Activated naive CD8-positive, alpha-beta T cell treated with anti-CD3 and anti-CD28 coated beads, Interleukin-2, amount 50 U/mL, for 16 hours (primary cell): ENCODE data around the gene ARMC2.
"Not testable (repeated sequence)": the region's sequence is repeated elsewhere in the genome, so short reads cannot be mapped to it uniquely, and the experiment has no call there.

Experiments used
- DNase-seq: peaks from one replicate; pipeline ENCODE4 v3.0.0-alpha.2; 2020; ENCODE audit warnings: low read depth, low spot score

ARMC2 gene

DNA sequence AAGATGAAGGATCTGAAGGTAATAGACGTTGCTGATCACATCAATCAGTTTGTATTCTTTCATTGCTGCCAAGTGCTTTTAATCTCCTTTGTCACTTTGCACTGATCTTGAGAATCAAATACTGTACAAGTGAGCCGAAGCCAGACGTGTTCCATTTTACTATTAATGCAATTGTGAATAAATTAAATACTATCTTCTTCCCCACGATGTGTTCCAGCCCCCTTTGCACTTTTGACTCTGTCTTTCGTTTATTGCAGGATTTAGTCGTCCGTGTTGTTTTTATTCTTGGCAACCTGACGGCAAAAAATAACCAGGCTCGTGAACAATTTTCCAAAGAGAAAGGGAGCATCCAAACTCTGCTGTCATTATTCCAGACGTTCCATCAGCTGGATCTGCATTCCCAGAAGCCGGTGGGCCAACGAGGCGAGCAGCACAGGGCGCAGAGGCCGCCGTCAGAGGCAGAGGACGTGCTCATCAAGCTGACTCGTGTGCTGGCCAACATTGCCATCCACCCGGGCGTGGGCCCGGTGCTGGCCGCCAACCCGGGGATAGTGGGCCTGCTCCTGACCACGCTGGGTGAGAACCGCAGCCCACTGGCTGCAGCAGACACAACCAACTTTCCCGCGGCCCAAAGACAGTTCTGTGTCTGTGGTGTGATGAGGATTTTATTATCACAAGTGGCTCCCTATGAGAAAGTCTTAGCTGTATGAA, 104.7 kb downstream of the ARMC2 start:
- DNase-seq, result no peak

DNA sequence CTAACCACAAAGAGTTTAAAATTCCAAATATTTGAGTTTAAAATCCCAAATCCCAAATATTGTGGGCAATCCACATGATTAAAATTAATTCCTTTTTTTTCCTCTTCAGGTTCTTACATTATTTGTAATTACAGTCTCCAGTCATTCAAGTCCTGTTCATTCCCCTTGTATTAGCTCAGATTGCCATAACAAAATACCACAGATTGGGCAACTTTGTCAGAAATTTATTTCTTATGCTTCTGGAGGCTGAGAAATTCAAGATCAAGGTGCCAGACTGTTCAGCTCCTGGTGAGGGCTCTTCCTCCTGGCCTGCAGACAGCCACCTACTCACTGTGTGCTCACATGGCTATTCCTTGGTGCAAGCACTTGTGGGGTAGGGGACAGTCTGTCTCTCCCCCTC, 105.5 kb downstream of the ARMC2 start:
- DNase-seq, result no peak

DNA sequence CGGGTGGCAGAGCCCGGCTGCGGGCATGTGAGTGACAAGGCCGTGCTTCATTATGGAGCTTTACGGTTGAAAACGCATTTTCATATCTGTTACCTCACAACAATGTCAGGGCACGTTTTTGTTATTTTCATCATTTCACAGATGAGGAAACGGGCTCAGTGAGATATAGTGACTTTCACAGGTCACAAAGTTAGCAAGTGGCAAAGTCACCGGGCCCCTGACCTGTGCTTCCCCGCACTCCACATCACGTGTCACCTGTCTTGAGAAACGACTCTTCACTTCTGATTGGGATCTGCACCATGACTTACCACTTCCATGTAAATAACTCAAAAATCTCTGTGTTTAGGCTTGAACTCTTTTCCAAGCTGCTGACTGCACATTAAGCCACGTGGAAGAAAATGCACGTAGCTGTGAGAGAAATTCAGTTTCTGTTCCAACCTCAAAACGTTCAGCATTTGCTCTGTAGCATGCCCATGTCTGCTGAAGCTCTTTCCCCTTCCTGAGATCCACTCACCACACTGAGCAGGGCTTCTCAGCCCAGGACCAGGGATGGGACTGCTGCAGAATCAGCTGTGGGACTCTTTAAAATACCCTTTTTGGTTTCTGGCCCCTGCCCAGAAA, 107.2 kb downstream of the ARMC2 start:
- no peak for DNase-seq

DNA sequence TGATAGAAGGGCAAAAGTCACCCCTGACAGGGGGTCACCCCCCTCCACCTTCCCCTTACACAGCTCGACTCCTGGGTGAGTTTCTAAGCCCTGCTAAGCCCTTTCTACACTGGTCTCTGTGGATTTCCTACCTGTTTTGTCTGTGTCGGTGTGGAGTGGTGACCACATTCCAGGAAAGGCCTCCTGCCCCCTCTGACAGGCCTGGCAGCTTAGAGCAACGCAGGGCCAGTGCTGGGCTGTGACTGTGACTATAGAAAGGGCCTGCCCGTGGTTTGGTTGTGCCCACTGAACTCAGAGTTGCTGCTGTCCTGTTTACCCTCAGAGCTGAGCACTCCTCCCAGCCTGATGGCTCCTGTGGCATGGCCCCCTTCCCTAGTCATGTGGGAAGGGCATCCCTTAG, 109.0 kb downstream of the ARMC2 start:
- no peak for DNase-seq

DNA sequence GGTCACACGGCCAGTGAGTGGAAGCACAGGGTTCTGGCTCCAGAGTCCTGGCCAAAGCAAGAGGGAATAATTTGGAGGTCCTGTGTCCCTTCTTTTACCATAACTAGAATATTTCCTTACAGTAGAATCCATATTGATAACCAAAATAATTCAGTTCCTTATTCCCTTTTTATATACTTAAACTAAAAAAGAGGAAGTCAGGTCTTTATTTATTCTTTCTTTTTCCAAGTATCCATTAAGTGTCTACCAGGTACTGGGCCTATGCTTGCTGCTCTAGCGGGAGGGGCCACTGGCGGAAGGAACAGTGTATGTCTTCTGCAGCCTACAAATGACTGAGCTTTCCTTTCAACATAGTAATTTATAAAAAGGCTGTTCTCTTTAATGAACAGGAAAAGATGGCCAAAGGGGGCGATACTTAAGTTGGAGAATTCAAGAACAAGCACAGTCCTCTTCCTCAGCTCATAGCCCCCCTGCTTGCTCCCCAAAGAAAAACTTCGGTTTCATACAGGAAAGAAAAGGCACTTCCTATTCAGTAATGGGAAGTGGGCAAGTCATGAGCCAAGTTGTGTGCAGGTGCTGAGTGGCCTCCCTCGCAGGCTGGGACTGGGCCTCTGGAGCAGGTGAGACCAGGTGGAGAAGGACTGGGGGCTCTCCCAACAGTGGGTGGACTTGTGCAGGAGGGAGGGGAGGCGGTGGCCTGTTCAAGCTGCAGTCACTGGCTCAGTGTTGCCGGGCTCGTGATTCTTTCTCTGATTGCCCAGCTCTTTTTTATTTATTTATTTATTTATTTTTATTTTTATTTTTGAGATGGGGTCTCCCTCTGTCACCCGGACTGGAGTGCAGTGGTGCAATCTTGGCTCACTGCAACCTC, 110.9 kb downstream of the ARMC2 start:
- DNase-seq, result no peak

DNA sequence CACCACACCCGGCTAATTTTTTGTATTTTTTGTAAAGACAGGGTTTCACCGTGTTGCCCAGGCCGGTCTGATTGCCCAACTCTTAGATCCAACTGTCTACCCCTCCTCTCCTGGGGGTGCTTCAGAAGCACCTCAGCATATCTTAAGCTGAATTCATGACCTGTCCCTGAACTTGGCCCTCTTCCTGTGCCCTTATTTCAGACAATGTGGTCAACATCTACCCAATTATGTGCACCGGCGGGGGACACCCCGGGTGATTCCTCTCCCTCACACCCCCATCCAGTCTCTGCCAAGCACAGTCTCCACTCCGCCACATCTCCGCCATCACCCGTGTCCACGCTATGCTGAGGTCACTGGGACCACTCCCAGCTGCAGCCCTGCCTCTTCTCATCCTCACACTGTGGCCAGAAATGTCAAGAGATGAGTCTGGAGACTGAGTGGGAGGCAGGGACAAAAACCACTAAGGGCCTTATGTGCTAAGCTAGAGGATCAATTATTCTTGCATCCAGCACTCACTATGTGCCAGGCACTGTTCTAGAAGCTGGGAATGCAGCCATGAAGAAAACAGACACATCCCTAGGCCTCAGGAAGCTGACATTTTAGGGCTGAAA, 111.9 kb downstream of the ARMC2 start:
- DNase-seq, result no peak

DNA sequence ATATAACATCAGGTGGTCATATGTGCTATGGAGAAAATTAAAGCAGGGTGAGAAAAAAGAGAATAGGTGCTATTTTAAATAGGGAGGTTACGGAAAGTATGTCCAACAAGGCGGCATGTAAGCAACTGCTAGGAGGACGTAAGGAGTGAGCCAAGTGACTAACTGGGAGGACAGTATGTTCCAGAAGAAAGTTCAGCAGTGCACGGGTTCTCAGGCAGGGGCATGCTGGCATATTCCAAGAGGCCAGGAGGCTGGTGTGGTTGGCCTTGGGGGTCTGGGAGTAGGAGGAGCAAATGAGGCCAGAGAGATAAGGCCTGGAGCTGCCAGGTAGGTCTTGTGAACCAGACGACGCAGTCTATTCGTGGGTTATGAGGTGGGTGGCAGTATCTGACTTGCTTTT, 112.4 kb downstream of the ARMC2 start:
- DNase-seq, result no peak

DNA sequence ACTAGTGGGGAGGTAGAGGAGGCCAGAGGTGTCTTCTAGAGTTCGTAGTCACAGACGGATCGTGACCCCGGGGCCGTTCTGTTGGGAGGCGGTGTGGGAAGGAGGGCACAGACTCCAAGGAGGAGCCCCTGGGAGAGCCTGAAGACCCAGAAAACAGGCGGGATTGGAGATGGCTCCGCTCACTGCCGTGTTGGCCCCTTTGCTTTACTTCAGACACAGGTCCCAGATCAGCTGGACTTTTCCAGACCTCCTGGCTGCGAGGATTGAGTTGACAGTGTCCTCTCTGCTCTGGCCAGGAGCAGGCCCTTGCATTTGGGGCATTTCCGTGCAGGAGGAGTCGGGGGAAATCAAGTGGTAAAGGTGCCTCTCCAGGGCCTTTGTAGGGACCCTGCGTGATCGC, 112.9 kb downstream of the ARMC2 start:
- DNase-seq, result no peak

DNA sequence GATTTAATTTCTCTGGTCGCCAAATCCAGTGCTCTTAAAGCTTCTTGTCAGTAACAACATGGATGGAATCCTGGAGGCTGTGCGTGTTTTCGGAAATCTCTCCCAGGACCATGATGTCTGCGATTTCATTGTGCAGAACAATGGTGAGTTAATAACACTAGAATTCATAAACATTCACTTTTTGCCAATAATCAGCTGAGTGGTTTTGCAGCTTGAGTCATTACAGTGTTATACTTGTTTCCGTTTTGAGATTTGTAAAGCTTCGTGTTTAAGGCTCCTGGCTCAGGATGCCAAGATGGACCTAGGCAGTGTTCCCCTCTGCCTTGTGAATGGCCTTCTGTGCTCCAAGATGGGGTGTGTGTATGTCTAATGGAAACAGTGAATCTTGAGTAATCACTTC, 113.8 kb downstream of the ARMC2 start:
- no peak for DNase-seq

DNA sequence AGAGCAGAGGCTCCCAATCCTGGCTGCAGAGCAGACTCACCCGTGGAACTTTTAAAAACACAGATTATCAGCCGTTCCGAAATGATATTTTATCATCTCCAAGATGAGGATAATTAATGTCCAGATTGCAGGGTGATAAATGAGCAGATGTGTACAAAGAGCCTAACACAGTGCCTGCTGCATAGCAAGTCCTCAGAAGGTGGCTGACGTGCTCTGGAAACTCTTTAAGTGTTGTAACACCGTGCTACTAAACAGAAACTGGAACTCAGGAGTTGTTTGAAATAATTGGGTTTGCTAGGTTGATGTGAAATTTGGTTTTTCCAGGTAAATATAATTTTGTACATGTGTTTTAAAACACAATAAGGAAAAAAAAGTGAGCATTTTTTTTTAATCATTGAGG, 118.0 kb downstream of the ARMC2 start:
- DNase-seq, result no peak

DNA sequence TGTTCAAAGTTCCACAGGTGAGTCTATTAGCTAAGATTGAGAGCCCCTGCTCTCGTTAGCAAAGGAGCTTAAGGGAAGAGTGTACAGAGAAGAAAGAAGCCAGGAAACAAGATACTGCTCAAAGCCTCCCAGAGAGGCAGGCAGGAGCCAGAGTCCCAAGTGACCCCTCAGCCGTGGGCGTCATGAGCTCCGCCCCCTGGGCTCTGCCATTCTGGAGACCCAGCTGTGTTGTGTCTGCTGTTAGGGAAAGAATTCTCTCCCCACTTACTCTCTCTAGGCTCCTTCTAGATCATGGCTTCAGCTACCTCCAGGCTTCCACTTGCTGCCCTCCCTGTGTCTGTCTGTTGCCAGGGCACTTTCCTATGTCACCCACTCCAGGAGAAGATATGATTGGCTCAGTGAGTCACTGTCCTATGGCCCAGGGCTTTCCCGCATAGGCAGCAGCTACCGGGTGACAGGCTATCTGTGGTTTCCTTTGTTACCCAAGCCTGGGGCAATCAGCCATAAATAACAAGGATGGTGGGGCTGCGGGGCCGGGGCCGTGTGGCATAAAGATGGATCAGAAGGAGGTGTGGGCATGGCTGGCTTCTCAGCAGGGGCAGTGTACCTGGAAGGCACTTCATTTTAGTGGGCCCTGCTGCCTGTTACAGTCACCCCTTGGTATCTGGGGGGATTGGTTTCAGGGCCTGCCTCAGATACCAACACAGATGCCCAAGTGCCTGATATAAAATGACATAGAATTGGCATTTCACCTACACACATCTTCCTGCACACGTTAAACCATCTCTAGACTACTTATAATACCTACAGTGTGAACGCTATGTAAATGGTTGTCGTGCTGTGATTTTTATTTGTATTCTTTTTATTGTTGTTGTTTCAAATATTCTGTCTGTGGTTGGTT, 118.9 kb downstream of the ARMC2 start:
- DNase-seq, result no peak

DNA sequence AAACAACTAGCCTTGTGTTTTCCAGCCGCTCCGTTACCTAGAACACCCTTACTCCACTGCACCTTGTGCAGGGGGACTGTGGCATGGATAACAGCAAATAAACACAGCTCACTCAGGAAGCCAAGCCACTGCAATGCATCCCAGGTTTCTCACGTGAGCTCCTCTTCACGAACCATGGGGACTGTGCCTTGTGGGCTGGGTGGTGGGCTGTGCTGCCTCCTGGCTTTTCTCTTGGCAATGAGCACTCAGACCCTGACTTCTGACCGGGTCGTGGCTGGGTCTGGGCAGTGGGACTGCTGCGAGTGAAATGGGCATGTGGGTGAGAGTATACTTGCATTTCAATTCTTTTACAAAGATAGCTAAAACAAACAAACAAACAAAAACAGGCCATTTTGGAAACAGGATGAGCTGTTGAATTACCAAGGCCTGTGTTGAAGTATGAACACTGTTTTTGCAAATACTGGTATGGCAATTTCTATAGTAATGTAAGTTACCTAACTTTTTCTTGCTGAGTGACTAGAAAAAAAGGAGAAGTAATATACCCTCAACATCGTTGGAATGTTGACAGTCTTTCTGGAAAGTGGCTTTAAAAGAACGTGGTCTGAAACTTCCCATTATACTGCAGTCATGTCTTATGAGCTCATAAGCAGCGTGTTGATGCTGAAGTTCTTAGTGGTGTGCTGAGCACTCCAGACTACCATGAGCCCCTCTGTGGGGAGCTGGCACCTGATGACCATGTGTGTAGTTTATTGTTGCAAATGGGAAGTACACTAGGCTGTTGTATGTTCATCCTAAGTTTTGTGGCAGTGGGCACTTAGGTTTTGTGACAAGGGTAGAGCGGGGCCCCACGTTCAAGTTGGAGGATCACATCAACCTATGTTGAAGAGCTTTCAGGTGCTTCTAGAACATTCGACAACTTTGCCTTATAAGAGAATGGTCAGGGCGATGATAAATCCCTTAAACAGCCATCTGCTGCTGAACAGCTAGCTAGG, 120.4 kb downstream of the ARMC2 start:
- DNase-seq, result no peak

DNA sequence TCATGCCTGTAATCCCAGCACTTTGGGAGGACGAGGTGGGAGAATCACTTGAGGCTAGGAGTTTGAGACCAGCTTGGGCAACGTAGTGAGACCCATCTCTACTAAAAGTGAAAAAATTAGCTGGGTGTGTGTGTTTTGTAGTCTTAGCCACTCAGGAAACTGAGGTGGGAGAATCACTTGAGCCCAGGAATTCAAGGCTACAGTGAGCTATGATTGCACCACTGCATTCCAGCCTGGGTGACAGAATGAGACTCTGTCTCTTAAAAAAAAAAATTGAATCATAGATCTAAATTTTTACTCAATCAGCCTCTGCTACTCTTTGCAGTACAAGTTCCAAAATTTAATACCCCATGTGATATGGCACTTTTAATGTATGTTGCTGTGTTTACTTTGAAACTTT, 121.6 kb downstream of the ARMC2 start:
- no peak for DNase-seq

DNA sequence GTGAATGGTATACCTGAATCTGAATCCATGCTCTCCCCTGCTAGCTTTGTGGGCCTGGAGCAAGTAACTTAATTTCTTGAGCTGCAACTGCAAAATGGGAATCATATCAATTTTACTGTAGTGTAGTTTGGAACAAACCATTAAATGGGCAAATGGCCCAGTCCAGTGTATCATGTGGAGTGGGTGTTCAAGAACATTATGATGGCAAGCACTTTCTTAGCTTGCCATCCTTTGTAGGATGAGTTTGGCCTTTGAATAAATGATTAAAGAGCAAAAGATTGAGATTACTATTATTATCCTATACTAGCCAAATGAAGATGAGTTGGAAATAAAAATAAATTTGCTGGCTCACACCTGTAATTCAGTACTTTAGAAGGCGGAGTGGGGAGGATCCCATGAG, 126.0 kb downstream of the ARMC2 start:
- DNase-seq, result no peak

DNA sequence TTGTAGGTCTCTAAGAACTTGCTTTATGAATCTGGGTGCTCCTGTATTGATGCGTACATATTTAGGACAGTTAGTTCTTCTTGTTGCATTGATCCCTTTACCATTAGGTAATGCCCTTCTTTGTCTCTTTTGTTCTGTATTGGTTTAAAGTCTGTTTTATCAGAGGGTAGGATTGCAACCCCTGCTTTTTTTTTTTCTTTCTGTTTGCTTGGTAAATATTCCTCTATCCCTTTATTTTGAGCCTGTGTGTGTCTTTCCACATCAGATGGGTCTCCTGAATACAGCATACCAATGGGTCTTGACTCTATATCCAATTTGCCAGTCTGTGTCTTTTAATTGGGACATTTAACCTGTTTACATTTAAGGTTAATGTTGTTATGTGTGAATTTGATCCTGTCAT, 130.4 kb downstream of the ARMC2 start:
- DNase-seq, result not testable (repeated sequence)

DNA sequence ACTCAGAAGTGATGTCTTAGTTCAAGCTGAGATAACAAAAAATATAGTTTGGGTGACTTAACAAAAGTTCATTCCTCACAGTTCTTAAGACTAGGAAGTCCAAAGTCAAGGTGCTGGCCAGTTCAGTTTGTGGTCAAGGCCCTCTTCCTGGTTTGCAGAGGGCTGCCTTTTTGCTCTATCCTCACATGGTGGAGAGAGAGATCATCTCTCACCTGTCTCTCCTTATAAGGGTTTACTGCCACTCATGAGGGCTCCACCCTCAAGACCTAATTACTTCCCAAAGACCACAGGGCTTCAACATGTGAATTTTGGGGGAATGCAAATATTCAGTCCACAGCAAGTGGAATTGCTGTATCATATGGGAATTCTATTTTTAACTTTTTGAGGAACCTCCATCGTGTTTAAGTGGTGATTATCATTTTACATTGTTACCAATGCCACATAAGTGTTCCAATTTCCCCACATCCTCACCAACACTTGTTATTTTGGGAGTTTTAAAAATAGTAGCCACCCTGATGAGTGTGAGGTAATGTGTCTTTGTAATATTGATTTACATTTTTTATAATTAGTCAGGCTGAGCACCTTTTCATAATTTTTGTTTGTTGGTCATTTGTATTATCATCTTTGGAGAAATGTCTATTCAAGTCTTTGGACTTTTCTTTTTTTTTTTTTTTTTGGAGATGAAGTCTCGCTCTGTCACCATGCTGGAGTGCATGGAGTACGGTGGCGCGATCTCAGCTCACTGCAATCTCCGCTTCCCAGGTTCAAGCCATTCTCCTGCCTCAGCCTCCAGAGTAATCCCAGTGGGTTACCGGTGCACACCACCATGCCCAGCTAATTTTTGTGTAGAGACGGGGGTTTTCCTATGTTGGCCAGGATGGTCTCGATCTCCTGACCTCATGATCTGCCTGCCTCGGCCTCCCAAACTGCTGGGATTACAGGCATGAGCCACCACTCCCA, 134.2 kb downstream of the ARMC2 start:
- no peak for DNase-seq

DNA sequence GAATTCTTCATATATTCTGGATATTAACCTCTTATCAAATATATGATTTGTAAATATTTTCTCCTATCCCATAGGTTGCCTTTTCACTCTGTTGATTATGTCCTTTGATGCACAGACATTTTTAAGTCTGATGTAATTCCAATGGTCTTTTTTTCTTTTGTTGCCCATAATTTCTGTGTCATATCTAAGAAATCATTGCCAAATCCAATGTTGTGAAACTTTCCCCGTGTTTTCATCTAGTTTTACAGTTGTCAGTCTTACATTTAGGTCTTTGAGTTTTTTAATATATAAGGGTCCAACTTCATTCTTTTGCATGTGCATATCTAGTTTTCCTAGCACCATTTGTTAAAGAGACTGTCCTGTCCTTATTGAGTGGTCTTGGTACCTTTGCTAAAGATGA, 134.9 kb downstream of the ARMC2 start:
- no peak for DNase-seq

DNA sequence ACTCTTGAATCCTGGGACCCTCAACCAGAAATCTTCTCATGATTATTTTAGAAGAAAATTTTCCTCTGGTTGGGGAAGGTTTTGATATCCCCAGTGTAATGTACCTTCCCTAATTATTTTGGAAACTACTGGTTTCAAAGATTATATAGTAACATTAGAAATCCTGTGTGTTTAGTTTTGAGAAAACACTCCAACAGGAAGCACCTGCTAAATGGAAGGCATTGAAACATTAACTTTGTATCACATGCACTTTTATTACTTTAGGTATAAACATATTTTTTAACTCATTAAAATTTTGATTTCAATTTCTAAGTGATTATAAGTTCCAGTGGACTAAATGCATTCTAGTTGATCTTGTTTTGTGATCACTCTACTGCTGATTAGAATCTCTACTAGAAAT, 137.1 kb downstream of the ARMC2 start:
- DNase-seq, result no peak

DNA sequence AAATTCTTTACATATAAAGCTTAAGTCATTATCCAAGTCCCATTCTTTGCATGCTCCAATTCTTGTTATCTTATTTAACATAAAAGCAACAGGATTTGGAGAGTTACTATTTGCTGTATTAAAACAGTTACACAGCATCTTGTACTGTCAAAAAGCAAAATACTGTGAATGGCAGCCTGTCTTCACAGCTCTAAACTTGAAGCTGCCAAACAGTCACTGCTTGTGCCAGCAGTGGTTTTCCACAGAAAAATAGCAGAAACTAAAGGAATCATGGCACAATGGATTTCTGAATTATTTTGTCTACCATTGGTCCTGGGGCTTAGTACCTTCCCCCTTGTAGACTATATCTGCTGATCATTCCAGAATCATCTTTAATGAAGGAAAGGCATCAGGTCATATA, 138.9 kb downstream of the ARMC2 start:
- DNase-seq, result no peak
